Measurements from ENCODE around the gene ALG12. TPM values are rescaled to one million over a fixed set of nuclear protein-coding genes. Genes with fewer than 3 reads are reported as not detected.

ALG12 gene
- total RNA-seq, 1 experiment from 2014 or later, result 16.6 TPM

GRCh38 chr22:49966774-49967705, 48.8 kb upstream of the ALG12 start:
- no peak overlapping the region for H3K4me3 ChIP-seq (replicated peaks in 1 of 2; ENCODE audit: low read depth in 1 of 2, low read length in 2 of 2)
- H4K20me1 ChIP-seq (ENCODE audit: insufficient read depth), result peaks cover 16% of the 10 kb centered on the region; the same call in 1 of the 2 replicates
- CTCF ChIA-PET, result interaction anchor here (1.8 kb wide), 1 partner anchor 36 kb away, joined by 5 read pairs; no protein-coding TSS in a partner anchor
- DNase-seq (ENCODE audit: low read depth, low spot score) (no peak), ATAC-seq (no peak)
- H3K27ac ChIP-seq (ENCODE audit: low read depth, low read length), result peak overlapping the region; percentile 48
- H3K9me3 ChIP-seq (ENCODE audit: control insufficient read depth in 1 of 2, insufficient read depth in 1 of 2, low read depth in 1 of 2, low read length in 2 of 2), result no peaks in the 10 kb centered on the region
- no peaks in the 10 kb centered on the region for H3K9me2 ChIP-seq (ENCODE audit: insufficient read depth)
- BruUV-seq (replicated peaks), result no TSS peak
- peaks cover 41 to 83% of the 10 kb centered on the region in 2 experiments for H3K4me1 ChIP-seq (ENCODE audit: control insufficient read depth in 1 of 2, insufficient read depth in 2 of 2, low read length in 2 of 2)
- no peak overlapping the region for H2AFZ ChIP-seq (ENCODE audit: low read depth, low read length, poor library complexity, severe bottlenecking)
- no peak overlapping the region for H3K4me2 ChIP-seq (ENCODE audit: low read length)
- H3K36me3 ChIP-seq (ENCODE audit: control insufficient read depth in 1 of 2, insufficient read depth in 2 of 2, low read length in 2 of 2), result peaks cover 18 to 27% of the 10 kb centered on the region in 2 experiments; a peak in 3 of 4 replicates
- TF ChIP-seq, protein P1, sequence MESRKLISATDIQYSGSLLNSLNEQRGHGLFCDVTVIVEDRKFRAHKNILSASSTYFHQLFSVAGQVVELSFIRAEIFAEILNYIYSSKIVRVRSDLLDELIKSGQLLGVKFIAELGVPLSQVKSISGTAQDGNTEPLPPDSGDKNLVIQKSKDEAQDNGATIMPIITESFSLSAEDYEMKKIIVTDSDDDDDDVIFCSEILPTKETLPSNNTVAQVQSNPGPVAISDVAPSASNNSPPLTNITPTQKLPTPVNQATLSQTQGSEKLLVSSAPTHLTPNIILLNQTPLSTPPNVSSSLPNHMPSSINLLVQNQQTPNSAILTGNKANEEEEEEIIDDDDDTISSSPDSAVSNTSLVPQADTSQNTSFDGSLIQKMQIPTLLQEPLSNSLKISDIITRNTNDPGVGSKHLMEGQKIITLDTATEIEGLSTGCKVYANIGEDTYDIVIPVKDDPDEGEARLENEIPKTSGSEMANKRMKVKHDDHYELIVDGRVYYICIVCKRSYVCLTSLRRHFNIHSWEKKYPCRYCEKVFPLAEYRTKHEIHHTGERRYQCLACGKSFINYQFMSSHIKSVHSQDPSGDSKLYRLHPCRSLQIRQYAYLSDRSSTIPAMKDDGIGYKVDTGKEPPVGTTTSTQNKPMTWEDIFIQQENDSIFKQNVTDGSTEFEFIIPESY (IDR thresholded peaks at IDR 0.05; ENCODE audit: extremely low read depth, insufficient replicate concordance, low read length), result no peak
- POLR2A ChIA-PET, result interaction anchor here (0.6 kb wide), 2 partner anchors 32 to 34 kb away, joined by 3 to 4 read pairs; no protein-coding TSS in a partner anchor
- no peaks in the 10 kb centered on the region for H3K27me3 ChIP-seq (ENCODE audit: insufficient read depth, low read length)
- RAD21 ChIA-PET (ENCODE audit: low non-redundant PET in 1 of 2, low total read pairs in 2 of 2, uncharacterized antibody in 2 of 2, unreplicated experiment in 2 of 2), result no interaction called here
- intact Hi-C loops (cut with micrococcal nuclease), result no loop called here
- H3K9ac ChIP-seq (ENCODE audit: low read length), result no peak overlapping the region
- peaks cover 34% of the 10 kb centered on the region for H3K79me2 ChIP-seq (ENCODE audit: insufficient read depth, low read length)

DNA sequence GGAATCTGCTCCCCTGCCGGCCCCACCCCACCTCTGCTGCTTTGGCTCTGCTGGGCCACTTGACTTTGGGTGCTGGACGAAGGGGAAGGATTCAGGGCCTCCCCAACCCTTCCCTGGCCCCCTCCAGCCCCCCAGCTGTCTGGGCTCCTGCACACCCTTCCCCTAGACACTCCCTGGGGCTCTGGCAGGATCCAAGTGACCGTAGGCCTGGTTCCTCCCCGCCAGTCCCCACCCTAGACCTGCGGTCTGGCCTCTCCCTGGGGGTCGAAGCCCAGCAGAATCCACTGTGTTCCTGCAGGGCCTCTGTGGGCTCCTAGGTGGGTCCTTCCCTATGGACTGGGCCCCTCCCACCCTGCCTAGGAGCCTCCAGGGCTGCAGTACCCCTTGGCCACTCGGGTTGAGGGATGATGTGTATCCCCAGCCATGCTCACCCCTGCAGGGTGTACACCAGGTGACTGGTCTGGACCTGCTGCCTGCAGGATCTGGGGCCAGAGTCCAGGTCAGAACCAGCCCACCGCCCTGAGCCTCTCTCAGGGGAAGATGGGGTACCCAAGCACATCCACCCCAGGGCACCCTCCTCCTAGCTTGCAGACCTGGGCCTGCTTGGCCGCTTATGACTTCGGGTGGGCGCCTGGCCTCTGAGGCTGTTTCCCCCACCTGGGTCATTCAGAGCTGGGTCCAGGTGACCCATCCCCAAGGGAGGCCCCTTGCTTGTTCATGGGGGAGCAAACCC, 48.0 kb upstream of the ALG12 start:
- Histone ChIP-seq H4K20me1 (ENCODE audit: insufficient read depth) (peaks cover 16% of the 10 kb centered on the region; the same call in 1 of the 2 replicates), H3K79me2 (ENCODE audit: insufficient read depth, low read length) (peaks cover 42% of the 10 kb centered on the region), H3K27me3 (ENCODE audit: insufficient read depth, low read length) (no peaks in the 10 kb centered on the region), H3K9me3 (ENCODE audit: control insufficient read depth in 1 of 2, insufficient read depth in 1 of 2, low read depth in 1 of 2, low read length in 2 of 2) (no peaks in the 10 kb centered on the region), H3K9me2 (ENCODE audit: insufficient read depth) (no peaks in the 10 kb centered on the region), H3K4me2 (ENCODE audit: low read length) (no peak overlapping the region), H3K9ac (ENCODE audit: low read length) (no peak overlapping the region), H3K4me3 (replicated peaks in 1 of 2; ENCODE audit: low read depth in 1 of 2, low read length in 2 of 2) (no peak overlapping the region), H3K27ac (ENCODE audit: low read depth, low read length) (peak overlapping the region; percentile 48; the same call in 1 of the 2 replicates), H3K36me3 (ENCODE audit: control insufficient read depth in 1 of 2, insufficient read depth in 2 of 2, low read length in 2 of 2) (peaks cover 18 to 34% of the 10 kb centered on the region in 2 experiments; a peak in 3 of 4 replicates), H3K4me1 (ENCODE audit: control insufficient read depth in 1 of 2, insufficient read depth in 2 of 2, low read length in 2 of 2) (peaks cover 38 to 75% of the 10 kb centered on the region in 2 experiments), H2AFZ (ENCODE audit: low read depth, low read length, poor library complexity, severe bottlenecking) (no peak overlapping the region)
- ChIA-PET RAD21 (ENCODE audit: low non-redundant PET in 1 of 2, low total read pairs in 2 of 2, uncharacterized antibody in 2 of 2, unreplicated experiment in 2 of 2) (no interaction called here), CTCF (interaction anchor here (1.8 kb wide), 1 partner anchor 35 kb away, joined by 5 read pairs; no protein-coding TSS in a partner anchor), POLR2A (interaction anchor here (0.6 kb wide), 1 partner anchor 33 kb away, joined by 3 read pairs; no protein-coding TSS in a partner anchor)
- TF ChIP-seq, protein P2, sequence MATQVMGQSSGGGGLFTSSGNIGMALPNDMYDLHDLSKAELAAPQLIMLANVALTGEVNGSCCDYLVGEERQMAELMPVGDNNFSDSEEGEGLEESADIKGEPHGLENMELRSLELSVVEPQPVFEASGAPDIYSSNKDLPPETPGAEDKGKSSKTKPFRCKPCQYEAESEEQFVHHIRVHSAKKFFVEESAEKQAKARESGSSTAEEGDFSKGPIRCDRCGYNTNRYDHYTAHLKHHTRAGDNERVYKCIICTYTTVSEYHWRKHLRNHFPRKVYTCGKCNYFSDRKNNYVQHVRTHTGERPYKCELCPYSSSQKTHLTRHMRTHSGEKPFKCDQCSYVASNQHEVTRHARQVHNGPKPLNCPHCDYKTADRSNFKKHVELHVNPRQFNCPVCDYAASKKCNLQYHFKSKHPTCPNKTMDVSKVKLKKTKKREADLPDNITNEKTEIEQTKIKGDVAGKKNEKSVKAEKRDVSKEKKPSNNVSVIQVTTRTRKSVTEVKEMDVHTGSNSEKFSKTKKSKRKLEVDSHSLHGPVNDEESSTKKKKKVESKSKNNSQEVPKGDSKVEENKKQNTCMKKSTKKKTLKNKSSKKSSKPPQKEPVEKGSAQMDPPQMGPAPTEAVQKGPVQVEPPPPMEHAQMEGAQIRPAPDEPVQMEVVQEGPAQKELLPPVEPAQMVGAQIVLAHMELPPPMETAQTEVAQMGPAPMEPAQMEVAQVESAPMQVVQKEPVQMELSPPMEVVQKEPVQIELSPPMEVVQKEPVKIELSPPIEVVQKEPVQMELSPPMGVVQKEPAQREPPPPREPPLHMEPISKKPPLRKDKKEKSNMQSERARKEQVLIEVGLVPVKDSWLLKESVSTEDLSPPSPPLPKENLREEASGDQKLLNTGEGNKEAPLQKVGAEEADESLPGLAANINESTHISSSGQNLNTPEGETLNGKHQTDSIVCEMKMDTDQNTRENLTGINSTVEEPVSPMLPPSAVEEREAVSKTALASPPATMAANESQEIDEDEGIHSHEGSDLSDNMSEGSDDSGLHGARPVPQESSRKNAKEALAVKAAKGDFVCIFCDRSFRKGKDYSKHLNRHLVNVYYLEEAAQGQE (IDR thresholded peaks at IDR 0.05; ENCODE audit: low read depth), result no peak
- no peak for TF ChIP-seq EGR1 (IDR thresholded peaks at IDR 0.05; ENCODE audit: low read depth)
- TF ChIP-seq ELF1 (IDR thresholded peaks at IDR 0.05; ENCODE audit: borderline replicate concordance, low read depth), result no peak
- TF ChIP-seq, protein P1 (IDR thresholded peaks at IDR 0.05; ENCODE audit: extremely low read depth, insufficient replicate concordance, low read length), result no peak
- intact Hi-C loops (cut with micrococcal nuclease), result no loop called here
- BruUV-seq (replicated peaks), result no TSS peak
- DNase-seq (ENCODE audit: low read depth, low spot score), result no peak
- no peak for ATAC-seq
